ENCODE measurements around the gene ERFL.

DNA sequence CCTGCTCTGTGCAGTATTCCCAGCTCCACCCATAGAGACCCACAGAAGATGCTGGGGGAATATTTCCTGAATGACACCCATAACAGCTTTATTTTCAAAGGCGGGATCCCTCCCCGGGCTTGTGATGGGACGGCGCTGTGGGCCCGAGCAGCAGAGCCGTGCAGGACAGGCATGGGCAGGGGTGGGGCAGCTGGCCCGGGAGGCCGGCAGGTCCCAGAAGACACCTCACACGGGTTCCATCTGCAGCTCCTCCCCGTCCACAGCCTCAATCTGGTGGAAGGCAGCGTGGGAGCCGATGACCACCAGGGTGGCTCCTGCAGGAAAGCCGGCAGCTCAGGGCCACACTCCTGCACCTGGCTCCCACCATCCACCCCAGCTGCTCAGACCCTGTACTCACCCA, 28.4 kb upstream of the ERFL start:
- TF ChIP-seq, protein P1, sequence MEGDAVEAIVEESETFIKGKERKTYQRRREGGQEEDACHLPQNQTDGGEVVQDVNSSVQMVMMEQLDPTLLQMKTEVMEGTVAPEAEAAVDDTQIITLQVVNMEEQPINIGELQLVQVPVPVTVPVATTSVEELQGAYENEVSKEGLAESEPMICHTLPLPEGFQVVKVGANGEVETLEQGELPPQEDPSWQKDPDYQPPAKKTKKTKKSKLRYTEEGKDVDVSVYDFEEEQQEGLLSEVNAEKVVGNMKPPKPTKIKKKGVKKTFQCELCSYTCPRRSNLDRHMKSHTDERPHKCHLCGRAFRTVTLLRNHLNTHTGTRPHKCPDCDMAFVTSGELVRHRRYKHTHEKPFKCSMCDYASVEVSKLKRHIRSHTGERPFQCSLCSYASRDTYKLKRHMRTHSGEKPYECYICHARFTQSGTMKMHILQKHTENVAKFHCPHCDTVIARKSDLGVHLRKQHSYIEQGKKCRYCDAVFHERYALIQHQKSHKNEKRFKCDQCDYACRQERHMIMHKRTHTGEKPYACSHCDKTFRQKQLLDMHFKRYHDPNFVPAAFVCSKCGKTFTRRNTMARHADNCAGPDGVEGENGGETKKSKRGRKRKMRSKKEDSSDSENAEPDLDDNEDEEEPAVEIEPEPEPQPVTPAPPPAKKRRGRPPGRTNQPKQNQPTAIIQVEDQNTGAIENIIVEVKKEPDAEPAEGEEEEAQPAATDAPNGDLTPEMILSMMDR (IDR thresholded peaks at IDR 0.05), result no peak
- no peak for TF ChIP-seq POLR2A (IDR thresholded peaks at IDR 0.05)
